Loucy (cell line): ENCODE results near the gene ADCY2.

Source experiments
- EZH2phosphoT487 ChIP-seq: fragments of 200-600 bp; IDR thresholded peaks from 2 replicates; pipeline ENCODE4 v1.6.1; 2018; ENCODE audit warnings: antibody characterized with exemption, mild to moderate bottlenecking, moderate library complexity, borderline replicate concordance
- TF ChIP-seq, protein P1 (sequence below): fragments of 200-600 bp; sonication (generic); conservative IDR thresholded peaks from 2 replicates; pipeline ENCODE4 v1.5.1; 2014; ENCODE audit warnings: mild to moderate bottlenecking, antibody characterized with exemption, low read length

DNA sequence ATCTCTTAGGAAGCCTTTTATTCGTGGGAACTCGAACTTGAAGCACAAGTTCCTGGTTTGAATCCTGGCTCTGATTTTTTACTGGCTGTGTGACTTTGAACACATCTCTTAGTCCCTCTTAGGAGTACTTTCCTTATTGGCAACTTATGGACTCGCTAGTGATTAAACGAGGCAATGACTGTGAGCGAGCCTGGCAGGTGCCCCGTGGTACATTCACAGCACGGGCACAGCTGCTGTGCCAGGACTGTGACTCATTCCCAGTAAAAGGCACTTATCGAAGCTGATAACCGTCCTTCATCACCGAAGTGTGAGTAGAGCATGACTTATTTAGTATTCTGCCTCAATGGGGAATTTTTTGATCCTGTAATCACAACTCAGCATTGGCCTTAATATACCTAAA lies 432.3 kb downstream of the ADCY2 start:
- TF ChIP-seq, protein P1, sequence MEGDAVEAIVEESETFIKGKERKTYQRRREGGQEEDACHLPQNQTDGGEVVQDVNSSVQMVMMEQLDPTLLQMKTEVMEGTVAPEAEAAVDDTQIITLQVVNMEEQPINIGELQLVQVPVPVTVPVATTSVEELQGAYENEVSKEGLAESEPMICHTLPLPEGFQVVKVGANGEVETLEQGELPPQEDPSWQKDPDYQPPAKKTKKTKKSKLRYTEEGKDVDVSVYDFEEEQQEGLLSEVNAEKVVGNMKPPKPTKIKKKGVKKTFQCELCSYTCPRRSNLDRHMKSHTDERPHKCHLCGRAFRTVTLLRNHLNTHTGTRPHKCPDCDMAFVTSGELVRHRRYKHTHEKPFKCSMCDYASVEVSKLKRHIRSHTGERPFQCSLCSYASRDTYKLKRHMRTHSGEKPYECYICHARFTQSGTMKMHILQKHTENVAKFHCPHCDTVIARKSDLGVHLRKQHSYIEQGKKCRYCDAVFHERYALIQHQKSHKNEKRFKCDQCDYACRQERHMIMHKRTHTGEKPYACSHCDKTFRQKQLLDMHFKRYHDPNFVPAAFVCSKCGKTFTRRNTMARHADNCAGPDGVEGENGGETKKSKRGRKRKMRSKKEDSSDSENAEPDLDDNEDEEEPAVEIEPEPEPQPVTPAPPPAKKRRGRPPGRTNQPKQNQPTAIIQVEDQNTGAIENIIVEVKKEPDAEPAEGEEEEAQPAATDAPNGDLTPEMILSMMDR = no peak
- TF ChIP-seq EZH2phosphoT487 = no peak
